Left cardiac atrium (tissue), 2 donors: Measurements from ENCODE around the gene ADAM23. TPM values are rescaled to one million over a fixed set of nuclear protein-coding genes. Genes with fewer than 3 reads are reported as not detected.

ENCODE experiments used
- total RNA-seq, 2 donors: library from RNA; stranded (reverse); fragmentation: NEBNext Ultra II Directional; extraction: Animal tissue kit (Norgen Biotek cat#: 25700); gene quantifications; one replicate each; pipeline ENCODE4 v1.2.1, GENCODE V29; 2021
- donor health status: DM: no; HTN: yes; CAD: no; lungs with severe emphysema.
- donor health status: DM: yes; HTN: yes; CAD: no.

Gene ADAM23
- total RNA-seq, 2 donors from 2014 or later = 30.2 to 31.1 TPM

Other genes with a start within 250 kb of the ADAM23 start
- 10 to 100 TPM in 1 of 2 donors, 1 to 10 TPM in 1; 8.5 to 10.4 TPM for gene ZDBF2, start 168.9 kb upstream of the ADAM23 start, total RNA-seq
- gene FAM237A, start 199.0 kb downstream of the ADAM23 start, total RNA-seq = not detected